GM19395 (cell line): ENCODE results near the gene ATP1A3.

Experiments
- ATAC-seq: cut with Tn5 transposase; IDR thresholded peaks from one replicate; pipeline ENCODE4 v1.9.1; 2021; ENCODE audit warnings: mild to moderate bottlenecking, moderate library complexity; ENCODE audit not compliant: unreplicated experiment

The ATP1A3 gene

DNA sequence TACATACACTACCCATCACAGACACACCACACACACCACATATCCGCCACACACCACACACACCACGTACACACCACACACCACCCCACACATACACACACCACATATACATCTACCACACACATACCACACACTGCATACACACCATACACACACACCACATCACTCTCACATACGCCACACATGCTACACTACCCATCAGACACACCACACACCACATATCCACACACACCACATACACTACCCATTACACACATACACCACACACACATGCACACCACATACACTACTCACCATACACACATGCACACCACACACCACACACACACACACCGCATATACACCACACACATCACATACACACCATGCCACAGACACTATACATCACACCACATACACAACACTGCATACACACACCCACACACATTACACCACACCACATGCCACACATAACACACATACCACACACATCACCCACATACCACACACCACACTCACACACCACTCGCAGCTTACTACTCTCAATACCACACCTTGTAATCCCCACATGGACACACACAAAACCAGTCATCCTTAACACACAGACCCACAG lies 75.3 kb downstream of the ATP1A3 start:
- ATAC-seq = no peak

GRCh38 chr19:41918095-41918494 lies 75.9 kb downstream of the ATP1A3 start:
- ATAC-seq = no peak

DNA sequence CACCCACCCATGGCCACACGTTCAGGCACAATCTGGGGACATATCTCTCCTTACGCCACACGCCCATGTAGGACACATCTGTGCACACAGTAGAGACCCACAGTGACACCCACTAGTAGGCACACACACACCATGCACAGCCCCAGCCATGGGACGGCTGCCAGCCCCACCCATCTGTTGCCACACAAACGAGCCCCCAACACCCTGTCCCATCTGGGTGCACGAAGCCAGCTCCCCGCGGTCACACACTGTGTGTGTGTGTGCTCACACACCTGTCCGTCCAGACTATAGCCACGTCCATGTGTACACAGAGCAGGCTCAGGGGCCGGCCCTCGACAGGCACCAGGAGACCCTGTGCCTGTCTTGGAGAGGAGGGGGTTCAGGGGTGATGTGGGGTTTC lies 76.4 kb downstream of the ATP1A3 start:
- no peak for ATAC-seq
